Psoas muscle (tissue), 8 donors: ENCODE results near the gene IRAK1. TPM values are rescaled to one million over a fixed set of nuclear protein-coding genes. Genes with fewer than 3 reads are reported as not detected.
A peak's percentile ranks its signal among the peaks of the same experiment; 100 is the strongest.
"Not testable (repeated sequence)": the region's sequence is repeated elsewhere in the genome, so short reads cannot be mapped to it uniquely, and the experiment has no call there.

ENCODE experiments used
- ATAC-seq, 4 donors: fragments of 200-7000 bp; cut with Tn5 transposase; one replicate each; pipeline ENCODE4 v1.9.1; 2020; ENCODE audit warnings: moderate library complexity in 3 of 4, mild to moderate bottlenecking in 2 of 4
- DNase-seq, 2 donors: peaks; one replicate each; pipeline ENCODE4 v3.0.0-alpha.2; 2020
- H3K27ac ChIP-seq: fragments of 200-600 bp; one replicate; pipeline ENCODE4 v1.8.0; 2022
- H3K27me3 ChIP-seq, 3 donors: fragments of 200-600 bp in 1 of 3; one replicate each; pipeline versions ENCODE4 v1.6.1 to v1.8.0; 2013 to 2022; ENCODE audit warnings: low read length in 2 of 3, mild to moderate bottlenecking in 2 of 3, moderate library complexity in 1 of 3; ENCODE audit not compliant: insufficient read depth in 3 of 3
- H3K36me3 ChIP-seq, 2 donors: fragments of 200-600 bp in 1 of 2; one replicate each; pipeline versions ENCODE4 v1.6.1 to v1.8.0; 2013 to 2022; ENCODE audit warnings: low read depth in 1 of 2, mild to moderate bottlenecking in 1 of 2, moderate library complexity in 1 of 2; ENCODE audit not compliant: insufficient read depth in 1 of 2
- H3K4me1 ChIP-seq: fragments of 200-600 bp; one replicate; pipeline ENCODE4 v1.8.0; 2022
- H3K4me3 ChIP-seq: fragments of 200-600 bp; one replicate; pipeline ENCODE4 v1.8.0; 2022; ENCODE audit warnings: mild to moderate bottlenecking
- H3K9me3 ChIP-seq: fragments of 200-600 bp; one replicate; pipeline ENCODE4 v1.8.0; 2022
- CTCF ChIP-seq: fragments of 200-600 bp; IDR thresholded peaks from one replicate; pipeline ENCODE4 v1.8.0; 2022; ENCODE audit warnings: antibody characterized with exemption
- WGBS, 3 donors: extraction: QIAGEN DNeasy Blood & Tissue Kit; methylation state at CpG; one replicate each; pipeline versions ENCODE4 v1.1.6 to v1.1.7; 2013; 5-methylcytosine and 5-hydroxymethylcytosine counted together
- intact Hi-C, 2 donors: fragments of 100-400 bp; cut with DNase I; formaldehyde crosslinking; loops; one replicate each; pipeline versions ENCODE4 v1.11.0 to v1.14.2; 2022
- polyA plus RNA-seq, 3 donors: library from polyadenylated mRNA; stranded (reverse); fragments of 200-250 nt; gene quantifications; one replicate each; pipeline ENCODE4 v1.2.3, GENCODE V29; 2013
- total RNA-seq, 4 donors: library from RNA; stranded (reverse); fragmentation: NEBNext Ultra II Directional in 2 of 4; extraction: Animal tissue kit (Norgen Biotek cat#: 25700) in 2 of 4; gene quantifications; one replicate each; pipeline versions ENCODE4 v1.2.1 to v1.2.4, GENCODE V29; 2021 to 2023
- donor health status: healthy with polysubstance abuse.
- donor health status: DM: no; HTN: no; CAD: no; lungs with moderate emphysema.
- donor health status: Bipolar disorder and iron deficiency.
- donor health status: healthy.
- donor health status: DM: yes; HTN: yes; CAD: no.
- donor health status: DM: no; HTN: no; CAD: no.
- donor health status: DM: no; HTN: no; CAD: no.
- donor health status: DM: yes; HTN: yes; CAD: no.

IRAK1 gene
- total and polyA plus RNA-seq, 7 donors, result 56.1 to 368 (median 127) TPM

- intact Hi-C loops, result no loop called here
- TF ChIP-seq CTCF, result no peak
- no peaks in the 10 kb centered on the region for H3K4me1 ChIP-seq
- peak overlapping the region; percentile 54 for H3K27ac ChIP-seq
- H3K27me3 ChIP-seq, result peaks cover 0 to 25% (median 0%) of the 10 kb centered on the region in 3 donors
- DNase-seq, result peak in 1 of 2 donors; percentile 50
- peaks cover 0 to 3% of the 10 kb centered on the region in 2 donors for H3K36me3 ChIP-seq
- H3K4me3 ChIP-seq, result no peak overlapping the region
- 61 to 81% (median 65%) methylated on average over 17 of the region's 17 CpGs for WGBS, 3 donors
- ATAC-seq, result peak; percentile 61 to 72 (median 70)
- no peaks in the 10 kb centered on the region for H3K9me3 ChIP-seq
Measured at GRCh38 chrX:154002215-154002719, 17.4 kb downstream of the IRAK1 start.

- intact Hi-C loops, result no loop called here
- DNase-seq, result peak in 1 of 2 donors; percentile 28
- Histone ChIP-seq H3K4me1 (no peaks in the 10 kb centered on the region), H3K36me3 (no peaks in the 10 kb centered on the region), H3K27ac (no peak overlapping the region), H3K27me3 (peaks cover 0 to 28% (median 0%) of the 10 kb centered on the region in 3 donors), H3K4me3 (no peak overlapping the region), H3K9me3 (no peaks in the 10 kb centered on the region)
- 62 to 67% (median 67%) methylated on average over 5 of the region's 5 CpGs for WGBS, 3 donors
- TF ChIP-seq CTCF, result no peak
- no peak for ATAC-seq
Measured at GRCh38 chrX:154000051-154000450, 19.7 kb downstream of the IRAK1 start.

DNA sequence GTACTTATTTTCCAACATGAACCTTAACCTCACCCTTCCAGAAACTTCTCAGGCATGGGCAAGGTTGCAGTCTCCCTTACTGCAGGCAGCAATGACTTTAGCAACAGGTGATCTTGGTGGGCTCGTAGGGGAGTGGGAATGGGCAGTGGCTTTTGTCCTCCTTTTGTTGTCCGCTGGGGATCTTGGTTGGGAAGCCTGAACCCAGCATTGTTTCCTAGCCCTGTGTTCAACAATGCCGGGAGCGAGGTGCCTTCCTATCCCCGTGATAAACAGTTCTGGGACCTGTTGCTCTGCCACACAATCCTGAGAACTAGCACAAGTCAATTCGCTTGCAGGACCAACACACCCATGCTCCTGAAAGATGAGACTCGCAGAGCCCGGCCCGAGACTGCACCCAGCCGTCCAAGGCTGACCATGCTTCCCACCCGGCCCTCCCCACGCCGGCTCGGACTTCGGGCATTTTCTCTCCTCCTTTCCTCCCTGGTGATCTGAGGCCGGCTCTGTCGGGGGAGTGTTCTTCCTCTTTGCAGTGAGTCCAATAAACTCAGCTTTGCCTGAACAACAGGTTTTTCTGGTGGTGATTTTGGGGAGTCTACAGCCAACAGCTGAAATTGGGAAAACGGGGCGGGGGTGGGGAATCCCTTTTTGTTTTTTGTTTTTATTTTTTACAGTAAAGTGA is 20.2 kb downstream of the IRAK1 start:
- intact Hi-C loops, result no loop called here
- no peak overlapping the region for H3K4me3 ChIP-seq
- H3K4me1 ChIP-seq, result no peaks in the 10 kb centered on the region
- ATAC-seq, result peak in 1 of 4 donors; percentile 23
- no peaks in the 10 kb centered on the region for H3K9me3 ChIP-seq
- 30 to 60% (median 51%) methylated on average over 12 to 19 of the region's 19 CpGs for WGBS, 3 donors
- no peak for TF ChIP-seq CTCF
- no peak overlapping the region for H3K27ac ChIP-seq
- DNase-seq, result peak in 1 of 2 donors; percentile 40
- H3K27me3 ChIP-seq, result peaks cover 0 to 23% (median 0%) of the 10 kb centered on the region in 3 donors
- no peaks in the 10 kb centered on the region for H3K36me3 ChIP-seq

DNA sequence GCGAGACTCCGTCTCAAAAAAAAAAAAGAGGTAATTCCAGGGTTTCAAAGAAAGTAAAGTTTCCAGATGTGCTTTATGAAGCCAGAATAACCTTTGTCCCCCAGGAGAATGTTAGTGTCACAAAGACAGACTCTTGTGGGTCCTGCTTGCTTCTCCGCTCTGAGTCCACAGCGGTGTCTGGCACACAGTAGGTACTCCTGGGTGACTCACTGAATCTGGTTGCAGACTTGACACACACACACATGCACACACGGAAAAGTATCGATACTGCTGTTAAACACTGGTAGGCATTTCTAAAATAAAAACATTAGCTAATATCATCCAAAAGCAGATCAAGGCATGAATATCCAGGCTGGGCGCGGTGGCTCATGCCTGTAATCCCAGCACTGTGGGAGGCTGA is 24.2 kb downstream of the IRAK1 start:
- Histone ChIP-seq H3K27ac (no peak overlapping the region), H3K36me3 (no peaks in the 10 kb centered on the region), H3K4me3 (no peak overlapping the region), H3K9me3 (no peaks in the 10 kb centered on the region), H3K4me1 (no peaks in the 10 kb centered on the region), H3K27me3 (peaks cover 0 to 15% (median 0%) of the 10 kb centered on the region in 3 donors)
- ATAC-seq, result no peak
- TF ChIP-seq CTCF, result no peak
- intact Hi-C loops, result no loop called here
- DNase-seq, result no peak
- 97 to 98% (median 97%) methylated on average over 6 to 8 of the region's 8 CpGs for WGBS, 3 donors

GRCh38 chrX:153994398-153994797 is 25.3 kb downstream of the IRAK1 start:
- H3K4me3 ChIP-seq, H3K4me1 ChIP-seq, H3K27ac ChIP-seq, ATAC-seq, H3K36me3 ChIP-seq, H3K9me3 ChIP-seq, intact Hi-C loops, DNase-seq: not testable (repeated sequence)
- WGBS, 3 donors, result 88 to 90% methylated on average over 2 to 5 of the region's 5 CpGs; no CpG with 5 or more reads in 1 of the 3 donors
- peaks cover 0 to 15% (median 0%) of the 10 kb centered on the region in 3 donors for H3K27me3 ChIP-seq
